Measurements from ENCODE around the gene POLR3K.

Gene POLR3K

GRCh38 chr16:69181-69580, 15.8 kb upstream of the POLR3K start:
- Histone ChIP-seq H3K4me1 (ENCODE audit: control insufficient read depth, insufficient read depth, low read length) (peaks cover 3% of the 10 kb centered on the region; the same call in 1 of the 2 replicates), H3K9me3 (ENCODE audit: control insufficient read depth, insufficient read depth, low read depth, low read length) (no peaks in the 10 kb centered on the region), H3K36me3 (ENCODE audit: control insufficient read depth in 2 of 2, insufficient read depth in 1 of 2, low read length in 2 of 2) (peaks cover 0 to 8% of the 10 kb centered on the region in 2 experiments; a peak in 1 of 3 replicates), H3K27ac (ENCODE audit: extremely low read depth, low read depth, low read length) (no peak overlapping the region), H3K4me3 (ENCODE audit: low read depth, low read length) (no peak overlapping the region)
- TF ChIP-seq ZFP69B (tag by site-specific recombination; IDR thresholded peaks at IDR 0.05) = no peak
- TF ChIP-seq ZNF10 (tag by site-specific recombination; IDR thresholded peaks at IDR 0.05) = no peak
- TF ChIP-seq ZNF473 (tag by site-specific recombination; IDR thresholded peaks at IDR 0.05) = no peak
- no peak for TF ChIP-seq KLF16 (tag by site-specific recombination; IDR thresholded peaks at IDR 0.05)
- TF ChIP-seq ZNF140 (tag by site-specific recombination; IDR thresholded peaks at IDR 0.05) = no peak
- no peak for TF ChIP-seq ZNF2 (tag by site-specific recombination; IDR thresholded peaks at IDR 0.05)
- POLR2A ChIA-PET = interaction anchor here (1.2 to 3.0 kb wide), 3 partner anchors 16 to 37 kb away, joined by 3 to 17 read pairs (median 3); partner anchors contain the start of genes POLR3K and SNRNP25
- CTCF ChIA-PET = interaction anchor here (0.9 to 4.0 kb wide), 5 partner anchors 25 to 113 kb away, joined by 4 to 55 read pairs (median 12); no protein-coding TSS in a partner anchor

- no peak overlapping the region for H3K27ac ChIP-seq (ENCODE audit: extremely low read depth, low read depth, low read length)
- H3K36me3 ChIP-seq (ENCODE audit: control insufficient read depth in 2 of 2, insufficient read depth in 1 of 2, low read length in 2 of 2) = peaks cover 0 to 16% of the 10 kb centered on the region in 2 experiments; a peak in 1 of 3 replicates
- POLR2A ChIA-PET = interaction anchor here (1.2 to 1.5 kb wide), 2 partner anchors 15 to 38 kb away, joined by 3 read pairs; partner anchors contain the start of gene POLR3K
- peaks cover 3% of the 10 kb centered on the region; the same call in 1 of the 2 replicates for H3K4me1 ChIP-seq (ENCODE audit: control insufficient read depth, insufficient read depth, low read length)
- no peak overlapping the region for H3K4me3 ChIP-seq (ENCODE audit: low read depth, low read length)
- TF ChIP-seq ZNF692 (tag by site-specific recombination; IDR thresholded peaks at IDR 0.05) (no peak), ZIC2 (tag by site-specific recombination; IDR thresholded peaks at IDR 0.05) (peak; percentile 57), GLIS1 (tag by site-specific recombination; IDR thresholded peaks at IDR 0.05) (peak; percentile 99), ZNF18 (tag by site-specific recombination; IDR thresholded peaks at IDR 0.05) (no peak), ZSCAN18 (tag by site-specific recombination; IDR thresholded peaks at IDR 0.05) (no peak), HOXC10 (CRISPR knock-in tag; IDR thresholded peaks at IDR 0.05) (no peak), EGR2 (tag by site-specific recombination; IDR thresholded peaks at IDR 0.05; ENCODE audit: low read depth) (peak; percentile 65; the same call in 1 of the 2 replicates), ZBTB17 (tag by site-specific recombination; IDR thresholded peaks at IDR 0.05) (no peak), ZNF544 (tag by site-specific recombination; IDR thresholded peaks at IDR 0.05) (no peak), MYNN (tag by site-specific recombination; IDR thresholded peaks at IDR 0.05; ENCODE audit: borderline replicate concordance) (no peak), ZFHX2 (tag by site-specific recombination; conservative IDR thresholded peaks at IDR 0.05) (peak; percentile 58; the same call in 1 of the 2 replicates), ZNF785 (tag by site-specific recombination; IDR thresholded peaks at IDR 0.05) (no peak), ZNF660 (tag by site-specific recombination; IDR thresholded peaks at IDR 0.05) (no peak), PRDM1 (tag by site-specific recombination; IDR thresholded peaks at IDR 0.05) (no peak)
- no peaks in the 10 kb centered on the region for H3K9me3 ChIP-seq (ENCODE audit: control insufficient read depth, insufficient read depth, low read depth, low read length)
- CTCF ChIA-PET = interaction anchor here (2.3 to 6.3 kb wide), 5 partner anchors 22 to 39 kb away, joined by 12 to 245 read pairs (median 34); no protein-coding TSS in a partner anchor
These were observed 14.7 kb upstream of the POLR3K start for GRCh38 chr16:67884-68789.

Measured in HEK293 (cell line).